Pancreas (tissue), 10 donors: ENCODE data around the gene PCNX1. TPM values are rescaled to one million over a fixed set of nuclear protein-coding genes. Genes with fewer than 3 reads are reported as not detected.

Experiments used
- ATAC-seq, 4 donors: fragments of 200-7000 bp; cut with Tn5 transposase; one replicate each; pipeline versions ENCODE4 v1.8.0 to v1.9.1; 2020; ENCODE audit warnings: mild to moderate bottlenecking in 4 of 4, moderate library complexity in 4 of 4
- DNase-seq, 6 donors: peaks; one replicate each; pipeline ENCODE4 v3.0.0-alpha.2; 2020
- FAIRE-seq: peaks from 2 replicates; lab custom pipeline; 2012; peaks lifted over from hg19 to GRCh38; lab: Jason Lieb, UNC
- H3K27ac ChIP-seq, 4 donors: fragments of 200-600 bp; sonication (generic); 1 replicate in 3 of 4; 2 replicates in 1 of 4; pipeline versions ENCODE4 v1.5.0 to v1.8.0; 2020
- H3K27me3 ChIP-seq, 4 donors: fragments of 200-600 bp; one replicate each; pipeline ENCODE4 v1.8.0; 2021
- H3K36me3 ChIP-seq, 3 donors: fragments of 200-600 bp; sonication (generic) in 1 of 3; one replicate each; pipeline versions ENCODE4 v1.5.0 to v1.8.0; 2020 to 2021
- H3K4me1 ChIP-seq, 3 donors: fragments of 200-600 bp; one replicate each; pipeline ENCODE4 v1.8.0; 2021
- H3K4me3 ChIP-seq, 4 donors: fragments of 200-600 bp; sonication (generic) in 2 of 4; one replicate each; pipeline versions ENCODE4 v1.5.0 to v1.8.0; 2020 to 2021
- H3K9me3 ChIP-seq, 4 donors: fragments of 200-600 bp; one replicate each; pipeline ENCODE4 v1.8.0; 2021
- CTCF ChIP-seq, 4 donors: fragments of 200-600 bp; sonication (generic) in 3 of 4; IDR thresholded peaks; one replicate each; pipeline versions ENCODE4 v1.5.0 to v1.8.0; 2021; ENCODE audit warnings: antibody characterized with exemption in 4 of 4
- WGBS, 2 donors: extraction: QIAGEN DNeasy Blood & Tissue Kit; methylation state at CpG; one replicate each; pipeline ENCODE4 v1.1.7; 2013; 5-methylcytosine and 5-hydroxymethylcytosine counted together
- intact Hi-C, 3 donors: fragments of 100-400 bp; cut with DNase I; formaldehyde crosslinking; loops; one replicate each; pipeline versions ENCODE4 v1.11.1 to v1.14.2; 2022
- polyA plus RNA-seq, 2 donors: library from polyadenylated mRNA; stranded (reverse); fragments of 200-250 nt; gene quantifications; one replicate each; pipeline ENCODE4 v1.2.3, GENCODE V29; 2013
- total RNA-seq, 6 donors: library from RNA; stranded (reverse); fragmentation: NEBNext Ultra II Directional in 4 of 6; extraction: Animal tissue kit (Norgen Biotek cat#: 25700) in 4 of 6; gene quantifications; one replicate each; pipeline versions ENCODE4 v1.2.1 to v1.2.4, GENCODE V29; 2021 to 2023
- donor health status: healthy with polysubstance abuse.
- donor health status: DM: no; HTN: no; CAD: no; lungs with moderate emphysema.
- donor health status: DM: no; HTN: no; CAD: no.
- donor health status: control.
- donor health status: control.
- donor health status: Bipolar disorder and iron deficiency.
- donor health status: DM: yes; HTN: yes; CAD: no.
- donor health status: DM: no; HTN: no; CAD: no.
- donor health status: DM: no; HTN: no; CAD: no.
- donor health status: DM: yes; HTN: yes; CAD: no.

The PCNX1 gene
- total and polyA plus RNA-seq, 8 donors, result 5.0 to 28.7 (median 14.7) TPM

- intact Hi-C loops, result no loop called here
- ATAC-seq (no peak), FAIRE-seq (no peak), DNase-seq (no peak)
- Histone ChIP-seq H3K27me3 (no peaks in the 10 kb centered on the region), H3K4me1 (no peaks in the 10 kb centered on the region), H3K36me3 (no peaks in the 10 kb centered on the region), H3K4me3 (no peak overlapping the region), H3K27ac (no peak overlapping the region), H3K9me3 (no peaks in the 10 kb centered on the region)
- 62 to 75% methylated on average over 11 of the region's 11 CpGs for WGBS, 2 donors
- no peak for TF ChIP-seq CTCF (IDR thresholded peaks at IDR 0.05)
These were observed 223.4 kb downstream of the PCNX1 start for GRCh38 chr14:71130491-71131179.

GRCh38 chr14:71133296-71133695, 226.0 kb downstream of the PCNX1 start:
- no peak for FAIRE-seq
- ATAC-seq, result no peak
- H3K9me3 ChIP-seq, result no peaks in the 10 kb centered on the region
- no peaks in the 10 kb centered on the region for H3K4me1 ChIP-seq
- H3K4me3 ChIP-seq, result no peak overlapping the region
- H3K27me3 ChIP-seq, result no peaks in the 10 kb centered on the region
- 74 to 89% methylated on average over 8 of the region's 8 CpGs for WGBS, 2 donors
- no peaks in the 10 kb centered on the region for H3K36me3 ChIP-seq
- intact Hi-C loops, result no loop called here
- H3K27ac ChIP-seq, result no peak overlapping the region
- DNase-seq, result no peak
- no peak for TF ChIP-seq CTCF (IDR thresholded peaks at IDR 0.05)

- intact Hi-C loops, result no loop called here
- WGBS, 2 donors, result 91 to 100% methylated on average over 2 of the region's 2 CpGs
These were observed 228.2 kb downstream of the PCNX1 start for GRCh38 chr14:71135496-71135895.

GRCh38 chr14:71135911-71136310, 228.7 kb downstream of the PCNX1 start:
- H3K36me3 ChIP-seq, result no peaks in the 10 kb centered on the region
- DNase-seq, result no peak
- no peaks in the 10 kb centered on the region for H3K27me3 ChIP-seq
- H3K4me1 ChIP-seq, result no peaks in the 10 kb centered on the region
- no peak for ATAC-seq
- FAIRE-seq, result no peak
- no peak overlapping the region for H3K4me3 ChIP-seq
- no peak overlapping the region for H3K27ac ChIP-seq
- TF ChIP-seq CTCF (IDR thresholded peaks at IDR 0.05), result no peak
- intact Hi-C loops, result no loop called here
- no peaks in the 10 kb centered on the region for H3K9me3 ChIP-seq
- WGBS, 2 donors, result 75 to 89% methylated on average over 4 of the region's 4 CpGs

More at GRCh38 chr14:71135496-71135895, 228.2 kb downstream of the PCNX1 start:
- DNase-seq (no peak), ATAC-seq (no peak), FAIRE-seq (no peak)
- Histone ChIP-seq H3K36me3 (no peaks in the 10 kb centered on the region), H3K9me3 (no peaks in the 10 kb centered on the region), H3K27me3 (no peaks in the 10 kb centered on the region), H3K4me3 (no peak overlapping the region), H3K27ac (no peak overlapping the region), H3K4me1 (no peaks in the 10 kb centered on the region)
- TF ChIP-seq CTCF (IDR thresholded peaks at IDR 0.05), result no peak

- Histone ChIP-seq H3K4me3 (no peak overlapping the region), H3K27me3 (no peaks in the 10 kb centered on the region), H3K36me3 (no peaks in the 10 kb centered on the region), H3K4me1 (no peaks in the 10 kb centered on the region), H3K9me3 (no peaks in the 10 kb centered on the region), H3K27ac (no peak overlapping the region)
- ATAC-seq (no peak), DNase-seq (no peak), FAIRE-seq (no peak)
- no peak for TF ChIP-seq CTCF (IDR thresholded peaks at IDR 0.05)
- 68 to 80% methylated on average over 9 of the region's 9 CpGs for WGBS, 2 donors
- intact Hi-C loops, result no loop called here
These were observed 229.3 kb downstream of the PCNX1 start for GRCh38 chr14:71136386-71137060.
